ENCODE data around the gene ACSM4. TPM values are rescaled to one million over a fixed set of nuclear protein-coding genes. Genes with fewer than 3 reads are reported as not detected.

ACSM4 gene
- total and polyA plus RNA-seq, 2 experiments from 2014 or later, result not detected

DNA sequence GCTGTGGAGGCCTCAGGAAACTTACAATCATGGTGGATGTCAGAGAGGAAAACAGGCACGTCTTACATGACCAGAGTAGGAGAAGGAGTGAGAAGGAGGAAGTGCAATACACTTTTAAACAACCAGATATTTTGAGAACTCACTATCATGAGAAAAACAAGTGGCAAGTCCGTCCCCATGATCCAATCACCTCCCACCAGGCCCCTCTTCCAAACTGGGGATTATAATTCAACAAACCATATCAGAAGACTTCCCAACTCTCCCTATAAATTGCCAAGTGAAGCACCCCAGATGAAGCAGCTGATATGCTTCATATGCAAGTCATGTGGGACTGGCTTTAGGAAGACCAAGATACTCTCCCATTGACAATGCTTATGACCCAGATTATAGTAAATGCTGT is 11.6 kb upstream of the ACSM4 start:
- no peak for DNase-seq
- H3K9me2 ChIP-seq (ENCODE audit: insufficient read depth), result no peaks in the 10 kb centered on the region
- no peak overlapping the region for H3K9ac ChIP-seq
- no peak overlapping the region for H3K4me2 ChIP-seq (ENCODE audit: unreplicated experiment)
- no peaks in the 10 kb centered on the region for H3F3A ChIP-seq (ENCODE audit: insufficient read depth)
- TF ChIP-seq EZH2phosphoT487 (IDR thresholded peaks at IDR 0.05; ENCODE audit: insufficient read depth, low read depth), result no peak
- no peak for TF ChIP-seq EZH2 (IDR thresholded peaks at IDR 0.05; ENCODE audit: insufficient read depth, poor library complexity, severe bottlenecking)
- H3K36me3 ChIP-seq (ENCODE audit: low read depth), result no peaks in the 10 kb centered on the region
- H3K4me1 ChIP-seq (ENCODE audit: insufficient read depth), result no peaks in the 10 kb centered on the region
- whole genome bisulfite sequencing, 2 experiments (ENCODE audit: low coverage in 1 of 2, low lambda C conversion rate in 2 of 2, missing lambda C conversion rate in 2 of 2), result 0% methylated on average over 2 of the region's 2 CpGs
- H3K27me3 ChIP-seq (replicated peaks; ENCODE audit: insufficient read depth), result peaks cover 31% of the 10 kb centered on the region
- H2AFZ ChIP-seq, result no peak overlapping the region
- H3K27ac ChIP-seq, result no peak overlapping the region
- H4K20me1 ChIP-seq (ENCODE audit: insufficient read depth), result no peaks in the 10 kb centered on the region
- no peak overlapping the region for H3K4me3 ChIP-seq
- no peaks in the 10 kb centered on the region for H3K79me2 ChIP-seq (ENCODE audit: insufficient read depth)
- in situ Hi-C loops (cut with MboI), result no loop called here
- no peaks in the 10 kb centered on the region for H3K9me3 ChIP-seq (ENCODE audit: low read depth)

- no peak overlapping the region for H3K27ac ChIP-seq
- no peak for TF ChIP-seq EZH2phosphoT487 (IDR thresholded peaks at IDR 0.05; ENCODE audit: insufficient read depth, low read depth)
- no peak for TF ChIP-seq EZH2 (IDR thresholded peaks at IDR 0.05; ENCODE audit: insufficient read depth, poor library complexity, severe bottlenecking)
- no peaks in the 10 kb centered on the region for H3K4me1 ChIP-seq (ENCODE audit: insufficient read depth)
- H3K79me2 ChIP-seq (ENCODE audit: insufficient read depth), result no peaks in the 10 kb centered on the region
- no peak overlapping the region for H3K9ac ChIP-seq
- H3F3A ChIP-seq (ENCODE audit: insufficient read depth), result no peaks in the 10 kb centered on the region
- WGBS, 2 experiments (ENCODE audit: low coverage in 1 of 2, low lambda C conversion rate in 2 of 2, missing lambda C conversion rate in 2 of 2), result 5 to 8% methylated on average over 1 of the region's 1 CpG
- H3K9me2 ChIP-seq (ENCODE audit: insufficient read depth), result no peaks in the 10 kb centered on the region
- H2AFZ ChIP-seq, result no peak overlapping the region
- in situ Hi-C loops (cut with MboI), result no loop called here
- DNase-seq, result no peak
- H3K27me3 ChIP-seq (replicated peaks; ENCODE audit: insufficient read depth), result peaks cover 43% of the 10 kb centered on the region
- H4K20me1 ChIP-seq (ENCODE audit: insufficient read depth), result no peaks in the 10 kb centered on the region
- H3K36me3 ChIP-seq (ENCODE audit: low read depth), result no peaks in the 10 kb centered on the region
- H3K9me3 ChIP-seq (ENCODE audit: low read depth), result no peaks in the 10 kb centered on the region
- H3K4me2 ChIP-seq (ENCODE audit: unreplicated experiment), result no peak overlapping the region
- H3K4me3 ChIP-seq, result no peak overlapping the region
These were observed 10.2 kb upstream of the ACSM4 start for GRCh38 chr12:7293670-7294069.

- TF ChIP-seq EZH2phosphoT487 (IDR thresholded peaks at IDR 0.05; ENCODE audit: insufficient read depth, low read depth) (no peak), EZH2 (IDR thresholded peaks at IDR 0.05; ENCODE audit: insufficient read depth, poor library complexity, severe bottlenecking) (no peak)
- H2AFZ ChIP-seq, result no peak overlapping the region
- DNase-seq, result no peak
- H3K36me3 ChIP-seq (ENCODE audit: low read depth), result no peaks in the 10 kb centered on the region
- no peaks in the 10 kb centered on the region for H3F3A ChIP-seq (ENCODE audit: insufficient read depth)
- no peaks in the 10 kb centered on the region for H4K20me1 ChIP-seq (ENCODE audit: insufficient read depth)
- peaks cover 49% of the 10 kb centered on the region for H3K27me3 ChIP-seq (replicated peaks; ENCODE audit: insufficient read depth)
- no peaks in the 10 kb centered on the region for H3K9me3 ChIP-seq (ENCODE audit: low read depth)
- in situ Hi-C loops (cut with MboI), result no loop called here
- H3K9ac ChIP-seq, result no peak overlapping the region
- WGBS, 2 experiments (ENCODE audit: low coverage in 1 of 2, low lambda C conversion rate in 2 of 2, missing lambda C conversion rate in 2 of 2), result 47 to 52% methylated on average over 1 of the region's 1 CpG
- H3K27ac ChIP-seq, result no peak overlapping the region
- H3K4me3 ChIP-seq, result no peak overlapping the region
- no peaks in the 10 kb centered on the region for H3K4me1 ChIP-seq (ENCODE audit: insufficient read depth)
- no peak overlapping the region for H3K4me2 ChIP-seq (ENCODE audit: unreplicated experiment)
- no peaks in the 10 kb centered on the region for H3K79me2 ChIP-seq (ENCODE audit: insufficient read depth)
- no peaks in the 10 kb centered on the region for H3K9me2 ChIP-seq (ENCODE audit: insufficient read depth)
These were observed 8.3 kb upstream of the ACSM4 start for GRCh38 chr12:7295529-7295928.

GRCh38 chr12:7297865-7298264 is 6.0 kb upstream of the ACSM4 start:
- no peak for DNase-seq
- no peaks in the 10 kb centered on the region for H3K9me2 ChIP-seq (ENCODE audit: insufficient read depth)
- no peaks in the 10 kb centered on the region for H4K20me1 ChIP-seq (ENCODE audit: insufficient read depth)
- H3K27ac ChIP-seq, result no peak overlapping the region
- no peak for TF ChIP-seq EZH2 (IDR thresholded peaks at IDR 0.05; ENCODE audit: insufficient read depth, poor library complexity, severe bottlenecking)
- TF ChIP-seq EZH2phosphoT487 (IDR thresholded peaks at IDR 0.05; ENCODE audit: insufficient read depth, low read depth), result no peak
- H3K9ac ChIP-seq, result no peak overlapping the region
- no peak overlapping the region for H2AFZ ChIP-seq
- peaks cover 54% of the 10 kb centered on the region for H3K27me3 ChIP-seq (replicated peaks; ENCODE audit: insufficient read depth)
- WGBS, 2 experiments (ENCODE audit: low coverage in 1 of 2, low lambda C conversion rate in 2 of 2, missing lambda C conversion rate in 2 of 2), result 20 to 21% methylated on average over 2 of the region's 2 CpGs
- no peaks in the 10 kb centered on the region for H3K9me3 ChIP-seq (ENCODE audit: low read depth)
- in situ Hi-C loops (cut with MboI), result no loop called here
- no peaks in the 10 kb centered on the region for H3F3A ChIP-seq (ENCODE audit: insufficient read depth)
- no peaks in the 10 kb centered on the region for H3K36me3 ChIP-seq (ENCODE audit: low read depth)
- no peak overlapping the region for H3K4me2 ChIP-seq (ENCODE audit: unreplicated experiment)
- H3K4me3 ChIP-seq, result no peak overlapping the region
- no peaks in the 10 kb centered on the region for H3K79me2 ChIP-seq (ENCODE audit: insufficient read depth)
- no peaks in the 10 kb centered on the region for H3K4me1 ChIP-seq (ENCODE audit: insufficient read depth)

Measured in GM23248 (cell line).